ENCODE results near the gene UBB.

Gene UBB

DNA sequence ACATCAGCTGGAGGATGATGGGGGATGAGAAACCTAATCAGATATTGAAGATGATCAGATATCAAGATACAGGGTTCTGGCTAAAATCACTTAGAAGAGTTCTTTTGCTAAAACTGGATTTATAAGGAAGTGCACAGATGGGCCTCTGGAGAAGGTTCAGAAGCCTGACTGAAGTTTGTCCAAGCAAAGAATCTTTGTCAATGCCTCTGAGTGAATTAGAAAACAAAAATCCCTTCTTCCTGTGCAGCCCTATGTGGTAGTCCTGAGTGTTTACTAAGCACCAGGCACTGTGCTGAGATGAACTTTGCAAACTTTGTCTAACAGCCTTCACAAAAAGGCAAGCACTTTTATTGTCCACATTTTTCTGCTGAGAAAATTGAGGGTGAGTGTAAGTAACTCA, 16.3 kb upstream of the UBB start:
- TF ChIP-seq, protein P1, sequence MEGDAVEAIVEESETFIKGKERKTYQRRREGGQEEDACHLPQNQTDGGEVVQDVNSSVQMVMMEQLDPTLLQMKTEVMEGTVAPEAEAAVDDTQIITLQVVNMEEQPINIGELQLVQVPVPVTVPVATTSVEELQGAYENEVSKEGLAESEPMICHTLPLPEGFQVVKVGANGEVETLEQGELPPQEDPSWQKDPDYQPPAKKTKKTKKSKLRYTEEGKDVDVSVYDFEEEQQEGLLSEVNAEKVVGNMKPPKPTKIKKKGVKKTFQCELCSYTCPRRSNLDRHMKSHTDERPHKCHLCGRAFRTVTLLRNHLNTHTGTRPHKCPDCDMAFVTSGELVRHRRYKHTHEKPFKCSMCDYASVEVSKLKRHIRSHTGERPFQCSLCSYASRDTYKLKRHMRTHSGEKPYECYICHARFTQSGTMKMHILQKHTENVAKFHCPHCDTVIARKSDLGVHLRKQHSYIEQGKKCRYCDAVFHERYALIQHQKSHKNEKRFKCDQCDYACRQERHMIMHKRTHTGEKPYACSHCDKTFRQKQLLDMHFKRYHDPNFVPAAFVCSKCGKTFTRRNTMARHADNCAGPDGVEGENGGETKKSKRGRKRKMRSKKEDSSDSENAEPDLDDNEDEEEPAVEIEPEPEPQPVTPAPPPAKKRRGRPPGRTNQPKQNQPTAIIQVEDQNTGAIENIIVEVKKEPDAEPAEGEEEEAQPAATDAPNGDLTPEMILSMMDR (IDR thresholded peaks at IDR 0.05; ENCODE audit: borderline replicate concordance, control extremely low read depth, extremely low read depth, insufficient read depth, missing control alignments) = no peak
- in situ Hi-C loops (cut with MboI; ENCODE audit: low sequenced_read_pairs, unreplicated experiment) = loop anchor here (10.0 kb wide), 1 partner anchor 160 kb away; no protein-coding TSS in a partner anchor
- DNase-seq (ENCODE audit: low spot score) = no peak

DNA sequence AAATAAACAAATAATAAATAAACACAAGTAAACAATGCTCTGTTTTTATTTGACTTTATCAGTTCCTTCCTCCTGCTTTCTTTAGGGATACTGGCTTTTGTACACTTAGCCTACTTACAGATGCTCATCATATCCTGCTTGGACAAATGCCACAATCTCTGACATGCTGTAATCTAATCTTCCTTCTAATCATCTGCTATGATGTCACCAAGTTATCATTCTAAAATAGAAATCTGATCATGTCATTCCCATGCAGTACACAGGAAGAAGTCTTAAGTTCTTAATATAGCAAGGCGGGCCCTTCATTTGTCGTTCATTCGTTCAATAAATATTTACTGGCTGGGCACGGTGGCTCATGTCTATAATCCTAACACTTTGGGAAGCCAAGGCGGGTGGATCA, 9.1 kb upstream of the UBB start:
- TF ChIP-seq, protein P1 (IDR thresholded peaks at IDR 0.05; ENCODE audit: borderline replicate concordance, control extremely low read depth, extremely low read depth, insufficient read depth, missing control alignments) = no peak
- DNase-seq (ENCODE audit: low spot score) = no peak
- in situ Hi-C loops (cut with MboI; ENCODE audit: low sequenced_read_pairs, unreplicated experiment) = no loop called here

DNA sequence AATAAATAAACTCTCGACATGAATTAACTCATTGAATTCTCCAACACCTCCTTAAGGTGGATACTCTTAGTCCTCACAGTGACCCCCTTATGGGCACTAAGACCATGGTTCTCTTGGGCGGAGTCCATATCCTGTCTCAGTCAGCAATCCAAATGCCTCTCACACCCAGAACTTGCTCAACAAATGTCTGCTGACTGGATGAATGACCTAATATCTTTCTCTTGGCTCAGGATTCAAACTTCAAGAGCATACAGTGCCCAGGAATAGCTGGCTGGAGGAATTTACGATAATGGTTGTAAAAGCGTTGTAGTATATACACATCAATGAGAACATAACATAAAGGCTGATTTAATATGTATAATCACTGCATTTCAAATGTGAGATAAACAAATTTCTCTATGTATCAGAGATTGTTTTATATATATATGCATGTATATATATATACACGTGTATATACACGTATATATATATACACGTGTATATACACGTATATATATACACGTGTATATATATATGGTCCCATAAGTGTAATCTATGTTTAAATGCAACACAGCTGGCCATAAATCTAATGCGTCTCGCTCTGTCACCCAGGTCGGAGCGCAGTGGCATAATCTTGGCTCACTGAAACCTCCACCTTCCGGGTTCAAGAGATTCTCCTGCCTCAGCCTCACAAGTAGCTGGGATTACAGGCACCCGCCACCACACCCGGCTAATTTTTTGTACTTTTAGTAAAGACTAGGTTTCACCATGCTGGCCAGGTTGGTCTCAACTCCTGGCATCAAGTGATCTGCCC, 6.5 kb upstream of the UBB start:
- in situ Hi-C loops (cut with MboI; ENCODE audit: low sequenced_read_pairs, unreplicated experiment) = no loop called here
- TF ChIP-seq, protein P1 (IDR thresholded peaks at IDR 0.05; ENCODE audit: borderline replicate concordance, control extremely low read depth, extremely low read depth, insufficient read depth, missing control alignments) = no peak
- no peak for DNase-seq (ENCODE audit: low spot score)

DNA sequence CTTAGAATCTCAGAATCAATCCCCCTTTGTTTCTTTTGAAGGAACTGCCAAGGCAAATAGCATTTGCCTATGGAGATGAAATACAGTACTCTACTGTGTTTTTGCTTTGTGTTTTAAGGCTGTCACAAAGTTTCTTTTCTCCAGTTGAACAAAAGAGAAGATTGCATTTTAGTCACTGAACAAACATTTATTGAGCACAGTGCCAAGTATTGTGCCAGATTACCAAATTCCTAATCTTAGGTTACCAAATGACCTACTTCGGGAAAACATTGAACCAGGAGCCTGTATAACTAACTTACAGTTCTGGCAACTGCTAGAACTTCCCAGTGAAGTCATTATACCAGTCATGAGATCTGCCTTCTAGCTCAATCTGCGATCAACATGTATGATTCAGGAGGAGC, 3.0 kb upstream of the UBB start:
- in situ Hi-C loops (cut with MboI; ENCODE audit: low sequenced_read_pairs, unreplicated experiment) = no loop called here
- no peak for DNase-seq (ENCODE audit: low spot score)
- TF ChIP-seq, protein P1 (IDR thresholded peaks at IDR 0.05; ENCODE audit: borderline replicate concordance, control extremely low read depth, extremely low read depth, insufficient read depth, missing control alignments) = no peak

DNA sequence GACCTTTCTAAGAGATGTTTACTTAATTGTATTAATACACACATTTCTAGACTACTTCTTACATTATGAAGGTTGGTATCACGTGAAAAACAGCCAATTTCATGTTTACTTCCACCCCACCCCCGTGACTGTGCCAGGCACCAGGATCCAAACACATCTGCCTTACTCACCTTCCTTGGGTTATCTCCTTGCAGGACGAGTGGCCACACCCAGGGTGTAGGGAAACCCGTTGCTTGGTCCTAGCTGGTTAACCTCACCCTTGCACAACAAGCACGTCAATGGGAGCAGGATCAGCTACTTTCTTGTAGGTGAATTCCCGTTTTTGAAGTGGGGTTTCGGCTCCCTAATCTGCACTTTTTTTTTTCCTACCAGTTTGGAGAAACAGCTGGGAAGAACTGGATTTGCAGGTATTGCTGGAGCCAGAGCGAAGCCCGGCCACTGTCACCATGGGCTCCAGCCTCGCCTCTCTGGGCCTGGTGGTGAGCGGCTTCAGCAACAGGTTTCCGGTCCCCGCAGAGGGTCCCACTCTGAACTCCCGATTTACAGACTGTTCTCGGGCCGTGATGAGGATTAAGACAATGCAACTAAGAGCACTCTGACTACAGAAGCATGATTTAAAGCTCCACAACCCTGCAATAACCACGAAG, 2.1 kb upstream of the UBB start:
- no peak for DNase-seq (ENCODE audit: low spot score)
- TF ChIP-seq, protein P1 (IDR thresholded peaks at IDR 0.05; ENCODE audit: borderline replicate concordance, control extremely low read depth, extremely low read depth, insufficient read depth, missing control alignments) = no peak
- in situ Hi-C loops (cut with MboI; ENCODE audit: low sequenced_read_pairs, unreplicated experiment) = no loop called here

DNA sequence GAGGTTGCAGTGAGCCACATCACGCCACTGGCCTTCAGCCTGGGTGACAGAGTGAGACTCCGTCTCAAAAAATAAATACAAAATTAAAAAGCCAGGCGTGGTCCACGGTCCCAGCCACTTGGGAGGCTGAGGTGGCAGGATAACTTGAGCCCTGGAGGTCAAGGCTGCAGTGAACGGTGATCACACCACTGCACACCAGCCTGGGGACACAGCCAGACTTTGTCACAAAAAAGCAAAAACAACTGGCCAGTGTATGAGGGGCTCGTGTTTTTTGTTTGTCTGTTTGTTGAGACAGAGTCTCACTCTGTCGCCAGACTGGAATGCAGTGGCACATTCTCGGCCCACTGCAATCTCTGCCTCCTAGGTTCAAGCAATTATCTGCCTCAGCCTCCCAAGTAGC, 1.2 kb upstream of the UBB start:
- DNase-seq (ENCODE audit: low spot score) = no peak
- TF ChIP-seq, protein P1 (IDR thresholded peaks at IDR 0.05; ENCODE audit: borderline replicate concordance, control extremely low read depth, extremely low read depth, insufficient read depth, missing control alignments) = no peak
- in situ Hi-C loops (cut with MboI; ENCODE audit: low sequenced_read_pairs, unreplicated experiment) = no loop called here

Data from GM13976 (cell line).